22Rv1 (cell line): Measurements from ENCODE around the gene MAD1L1.

ENCODE experiments used
- ZFX ChIP-seq: fragments of 450-650 bp; IDR thresholded peaks from 2 replicates; pipeline ENCODE4 v1.6.1; 2017; ENCODE audit warnings: antibody characterized with exemption, borderline replicate concordance
- TF ChIP-seq, protein P1 (sequence below): fragments of 450-650 bp; IDR thresholded peaks from 2 replicates; pipeline ENCODE4 v1.5.1; 2017; ENCODE audit warnings: mild to moderate bottlenecking

DNA sequence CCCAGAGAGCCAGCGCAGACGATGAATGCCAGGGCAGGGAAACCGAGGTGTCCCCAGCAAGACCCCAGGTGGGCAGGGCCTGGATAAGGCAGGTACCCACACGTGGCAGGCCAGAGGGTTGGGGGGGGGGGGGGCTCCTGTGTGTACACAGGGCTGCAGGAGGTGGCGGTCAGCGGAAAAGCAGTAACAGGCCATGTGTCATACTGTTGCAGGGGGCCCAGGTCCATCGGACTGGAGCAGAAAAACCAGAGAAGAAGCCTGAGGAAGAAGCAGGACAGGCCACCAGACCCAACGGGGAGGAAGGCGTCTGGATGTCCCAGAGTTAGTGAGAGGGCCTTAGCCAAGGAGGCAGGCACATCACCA, 116.3 kb downstream of the MAD1L1 start:
- TF ChIP-seq, protein P1, sequence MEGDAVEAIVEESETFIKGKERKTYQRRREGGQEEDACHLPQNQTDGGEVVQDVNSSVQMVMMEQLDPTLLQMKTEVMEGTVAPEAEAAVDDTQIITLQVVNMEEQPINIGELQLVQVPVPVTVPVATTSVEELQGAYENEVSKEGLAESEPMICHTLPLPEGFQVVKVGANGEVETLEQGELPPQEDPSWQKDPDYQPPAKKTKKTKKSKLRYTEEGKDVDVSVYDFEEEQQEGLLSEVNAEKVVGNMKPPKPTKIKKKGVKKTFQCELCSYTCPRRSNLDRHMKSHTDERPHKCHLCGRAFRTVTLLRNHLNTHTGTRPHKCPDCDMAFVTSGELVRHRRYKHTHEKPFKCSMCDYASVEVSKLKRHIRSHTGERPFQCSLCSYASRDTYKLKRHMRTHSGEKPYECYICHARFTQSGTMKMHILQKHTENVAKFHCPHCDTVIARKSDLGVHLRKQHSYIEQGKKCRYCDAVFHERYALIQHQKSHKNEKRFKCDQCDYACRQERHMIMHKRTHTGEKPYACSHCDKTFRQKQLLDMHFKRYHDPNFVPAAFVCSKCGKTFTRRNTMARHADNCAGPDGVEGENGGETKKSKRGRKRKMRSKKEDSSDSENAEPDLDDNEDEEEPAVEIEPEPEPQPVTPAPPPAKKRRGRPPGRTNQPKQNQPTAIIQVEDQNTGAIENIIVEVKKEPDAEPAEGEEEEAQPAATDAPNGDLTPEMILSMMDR = no peak
- TF ChIP-seq ZFX = no peak
